Mesenchymal stem cell (in vitro differentiated cells and primary cell): ENCODE data around the gene TNFSF11.

ENCODE experiments used
- DNase-seq: peaks from one replicate; pipeline ENCODE4 v3.0.0-alpha.2; 2013
- H2AFZ ChIP-seq: one replicate; pipeline ENCODE4 v1.6.1; 2013; ENCODE audit warnings: low read depth, mild to moderate bottlenecking, control low read depth, inconsistent platforms, low read length, moderate library complexity
- H2AK5ac ChIP-seq: 2 replicates; pipeline ENCODE4 v1.6.1; 2013; ENCODE audit warnings: low read length, moderate library complexity, mild to moderate bottlenecking, inconsistent platforms; ENCODE audit not compliant: severe bottlenecking
- H2BK120ac ChIP-seq: one replicate; pipeline ENCODE4 v1.6.1; 2013; ENCODE audit warnings: low read depth, mild to moderate bottlenecking, inconsistent platforms, low read length, moderate library complexity
- H2BK12ac ChIP-seq, 2 experiments: one replicate each; pipeline ENCODE4 v1.6.1; 2013; ENCODE audit warnings: inconsistent platforms in 2 of 2, low read length in 2 of 2, mild to moderate bottlenecking in 2 of 2, moderate library complexity in 2 of 2, control low read depth in 1 of 2
- H2BK15ac ChIP-seq: one replicate; pipeline ENCODE4 v1.6.1; 2013; ENCODE audit warnings: mild to moderate bottlenecking, low read depth, inconsistent platforms; ENCODE audit not compliant: poor library complexity, severe bottlenecking
- H2BK5ac ChIP-seq: 2 replicates; pipeline ENCODE4 v1.6.1; 2013; ENCODE audit warnings: low read depth, mild to moderate bottlenecking, low read length, control low read depth, inconsistent platforms; ENCODE audit not compliant: poor library complexity, severe bottlenecking
- H3K14ac ChIP-seq, 2 experiments: one replicate each; pipeline ENCODE4 v1.6.1; 2013; ENCODE audit warnings: inconsistent platforms in 2 of 2, low read length in 2 of 2, control low read depth in 1 of 2, mild to moderate bottlenecking in 1 of 2, moderate library complexity in 1 of 2
- H3K18ac ChIP-seq, 2 experiments: one replicate each; pipeline ENCODE4 v1.6.1; 2013; ENCODE audit warnings: inconsistent platforms in 2 of 2, low read length in 2 of 2, control low read depth in 1 of 2, low read depth in 1 of 2, mild to moderate bottlenecking in 1 of 2
- H3K23ac ChIP-seq, 2 experiments: one replicate each; pipeline ENCODE4 v1.6.1; 2013; ENCODE audit warnings: inconsistent platforms in 2 of 2, low read length in 2 of 2, mild to moderate bottlenecking in 2 of 2, moderate library complexity in 2 of 2, control low read depth in 1 of 2
- H3K27ac ChIP-seq: 2 replicates; pipeline ENCODE4 v1.5.1; 2013; ENCODE audit warnings: mild to moderate bottlenecking, moderate library complexity, low read length, control low read depth, inconsistent platforms; ENCODE audit not compliant: poor library complexity, severe bottlenecking
- H3K27me3 ChIP-seq, 2 experiments: 2 replicates each; pipeline versions ENCODE4 v1.6.1 to v1.7.0; 2013; ENCODE audit warnings: low read length in 2 of 2, mild to moderate bottlenecking in 2 of 2, moderate library complexity in 2 of 2, control low read depth in 1 of 2, inconsistent platforms in 1 of 2; ENCODE audit not compliant: control insufficient read depth in 1 of 2, insufficient read depth in 1 of 2
- H3K36me3 ChIP-seq, 2 experiments: 2 replicates each; pipeline versions ENCODE4 v1.6.1 to v1.7.0; 2013; ENCODE audit warnings: low read length in 2 of 2, control low read depth in 1 of 2, inconsistent platforms in 1 of 2, low read depth in 1 of 2, mild to moderate bottlenecking in 1 of 2; ENCODE audit not compliant: insufficient read depth in 2 of 2, control insufficient read depth in 1 of 2
- H3K4ac ChIP-seq, 2 experiments: one replicate each; pipeline ENCODE4 v1.6.1; 2013; ENCODE audit warnings: inconsistent platforms in 2 of 2, low read length in 2 of 2, mild to moderate bottlenecking in 2 of 2, moderate library complexity in 2 of 2, control low read depth in 1 of 2, low read depth in 1 of 2
- H3K4me1 ChIP-seq: 2 replicates; pipeline ENCODE4 v1.6.1; 2013; ENCODE audit warnings: low read depth, low read length, control low read depth; ENCODE audit not compliant: control insufficient read depth, insufficient read depth
- H3K4me2 ChIP-seq: 2 replicates; pipeline ENCODE4 v1.6.1; 2013; ENCODE audit warnings: low read length, mild to moderate bottlenecking, inconsistent platforms; ENCODE audit not compliant: poor library complexity, severe bottlenecking
- H3K4me3 ChIP-seq, 2 experiments: 2 replicates each; pipeline versions ENCODE4 v1.5.1 to v1.7.0; 2013; ENCODE audit warnings: low read length in 2 of 2, mild to moderate bottlenecking in 2 of 2, control low read depth in 1 of 2, low read depth in 1 of 2; ENCODE audit not compliant: insufficient read depth in 1 of 2
- H3K79me1 ChIP-seq: replicated peaks from 2 replicates; pipeline ENCODE4 v1.6.1; 2013; ENCODE audit warnings: mild to moderate bottlenecking, control low read depth, low read length, inconsistent platforms; ENCODE audit not compliant: poor library complexity, severe bottlenecking
- H3K9ac ChIP-seq: 2 replicates; pipeline ENCODE4 v1.7.0; 2013; ENCODE audit warnings: mild to moderate bottlenecking, low read length, moderate library complexity
- H3K9me3 ChIP-seq: 2 replicates; pipeline ENCODE4 v1.7.0; 2013; ENCODE audit warnings: mild to moderate bottlenecking, low read length; ENCODE audit not compliant: control insufficient read depth
- H4K8ac ChIP-seq: one replicate; pipeline ENCODE4 v1.6.1; 2013; ENCODE audit warnings: inconsistent platforms, mild to moderate bottlenecking, low read length, moderate library complexity
- H4K91ac ChIP-seq: one replicate; pipeline ENCODE4 v1.6.1; 2013; ENCODE audit warnings: mild to moderate bottlenecking, low read length, inconsistent platforms
- WGBS: methylation state at CpG from one replicate; pipeline ENCODE4 v1.1.7; 2013; ENCODE audit warnings: mixed read lengths; 5-methylcytosine and 5-hydroxymethylcytosine counted together

Gene TNFSF11

DNA sequence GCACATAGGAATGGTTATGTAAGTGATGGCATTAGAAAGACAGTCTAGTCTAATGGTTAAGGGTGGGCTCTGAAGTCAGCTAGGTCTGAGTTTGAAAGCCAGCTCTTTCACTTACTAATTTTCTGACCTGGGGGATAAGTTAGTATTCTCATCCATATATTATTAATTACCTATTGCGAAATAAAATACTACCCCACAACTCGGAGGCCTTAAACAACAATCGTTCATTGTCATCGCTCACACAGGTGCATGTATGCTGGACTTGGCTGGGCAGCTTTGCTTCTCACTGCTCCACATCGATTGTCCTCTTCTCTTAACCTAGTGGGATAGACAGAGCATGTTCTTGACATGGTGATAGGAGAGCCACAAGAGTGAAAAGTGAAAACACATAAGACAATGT is 54.7 kb downstream of the TNFSF11 start:
- Histone ChIP-seq H2BK12ac (no peak overlapping the region), H2AFZ (no peak overlapping the region), H3K79me1 (no peaks in the 10 kb centered on the region), H4K8ac (no peak overlapping the region), H3K9me3 (no peaks in the 10 kb centered on the region), H3K4me1 (no peaks in the 10 kb centered on the region), H2BK120ac (no peak overlapping the region), H3K36me3 (no peaks in the 10 kb centered on the region), H3K14ac (no peak overlapping the region), H2AK5ac (no peak overlapping the region), H3K27ac (no peak overlapping the region), H2BK15ac (no peak overlapping the region), H4K91ac (no peak overlapping the region), H3K9ac (no peak overlapping the region), H3K18ac (no peak overlapping the region), H3K4me3 (no peak overlapping the region), H3K4ac (no peak overlapping the region), H3K23ac (no peak overlapping the region), H3K27me3 (peaks cover 3 to 5% of the 10 kb centered on the region in 2 experiments), H2BK5ac (no peak overlapping the region), H3K4me2 (no peak overlapping the region)
- WGBS: 98% methylated on average over 4 of the region's 5 CpGs
- no peak for DNase-seq

DNA sequence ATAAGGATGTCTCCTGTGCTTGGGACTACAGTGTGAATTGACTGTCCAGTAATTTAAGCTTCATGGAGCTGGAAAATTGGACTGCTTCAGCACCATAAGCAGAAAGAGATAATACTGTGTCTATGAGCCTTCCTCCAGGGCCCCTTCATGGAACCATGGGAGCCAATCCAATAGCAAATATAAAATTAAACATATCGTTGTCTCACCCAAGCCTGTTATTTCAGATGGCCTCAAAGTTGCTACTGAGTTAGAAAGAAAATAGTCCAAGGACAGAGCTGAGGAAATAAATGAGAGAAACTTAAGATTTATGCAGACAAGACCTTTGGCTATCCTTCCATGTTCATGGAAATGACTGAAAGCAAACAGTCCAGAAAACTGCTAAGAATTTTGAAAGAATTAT is 57.2 kb downstream of the TNFSF11 start:
- H2BK12ac ChIP-seq: no peak overlapping the region
- H3K4me1 ChIP-seq: no peaks in the 10 kb centered on the region
- H3K18ac ChIP-seq: no peak overlapping the region
- no peak overlapping the region for H2AFZ ChIP-seq
- H3K14ac ChIP-seq: no peak overlapping the region
- DNase-seq: no peak
- H3K27ac ChIP-seq: no peak overlapping the region
- 100% methylated on average over 1 of the region's 1 CpG for WGBS
- no peak overlapping the region for H2AK5ac ChIP-seq
- H3K36me3 ChIP-seq: no peaks in the 10 kb centered on the region
- H4K8ac ChIP-seq: no peak overlapping the region
- H3K4ac ChIP-seq: no peak overlapping the region
- no peak overlapping the region for H4K91ac ChIP-seq
- H2BK120ac ChIP-seq: no peak overlapping the region
- peaks cover 3 to 5% of the 10 kb centered on the region in 2 experiments for H3K27me3 ChIP-seq
- H2BK15ac ChIP-seq: no peak overlapping the region
- no peak overlapping the region for H3K4me2 ChIP-seq
- H3K9me3 ChIP-seq: no peaks in the 10 kb centered on the region
- no peak overlapping the region for H3K4me3 ChIP-seq
- no peak overlapping the region for H3K23ac ChIP-seq
- H2BK5ac ChIP-seq: no peak overlapping the region
- no peaks in the 10 kb centered on the region for H3K79me1 ChIP-seq
- H3K9ac ChIP-seq: no peak overlapping the region

DNA sequence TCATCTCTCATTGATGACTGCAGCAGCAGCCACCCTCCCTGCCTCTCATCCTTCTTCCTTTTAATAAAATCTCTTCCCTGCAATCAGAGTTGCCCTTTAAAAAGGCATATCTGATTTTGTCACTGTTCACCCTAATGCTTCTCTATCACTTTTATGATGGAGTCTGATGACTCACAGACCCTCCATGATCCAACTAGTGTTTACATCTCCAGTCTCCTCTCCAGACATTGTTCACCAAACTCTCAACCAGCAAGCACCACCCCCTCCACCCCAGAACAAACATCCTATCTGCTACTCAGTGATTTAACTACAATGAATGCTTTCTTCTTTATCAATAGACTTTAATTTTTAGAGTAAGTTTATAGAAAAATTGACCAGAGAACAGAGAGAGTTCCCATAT is 59.5 kb downstream of the TNFSF11 start:
- H4K8ac ChIP-seq: no peak overlapping the region

DNA sequence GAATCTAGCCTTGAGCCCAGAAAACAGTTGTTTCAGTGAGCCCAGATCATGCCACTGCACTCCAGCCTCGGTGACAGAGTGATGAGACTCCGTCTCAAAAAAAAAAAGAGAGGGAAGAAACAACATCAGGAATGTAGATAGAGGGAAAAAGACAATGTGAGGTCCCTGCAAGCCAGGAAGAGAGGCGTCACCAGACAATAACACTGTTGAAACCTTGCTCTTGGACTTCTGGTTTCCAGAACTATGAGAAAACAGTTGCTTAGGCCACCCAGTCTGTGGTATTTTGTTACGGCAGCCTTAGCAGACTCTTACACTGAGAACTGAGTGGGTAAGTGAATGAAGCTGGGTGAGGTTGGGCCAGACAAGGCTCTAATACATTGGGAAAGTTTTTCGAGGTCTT is 64.1 kb downstream of the TNFSF11 start:
- no peak for DNase-seq
- Histone ChIP-seq H2BK12ac (no peak overlapping the region), H3K36me3 (no peaks in the 10 kb centered on the region), H2AK5ac (no peak overlapping the region), H3K14ac (no peak overlapping the region), H4K8ac (no peak overlapping the region), H3K27me3 (no peaks in the 10 kb centered on the region), H3K4me3 (no peak overlapping the region), H2AFZ (no peak overlapping the region), H4K91ac (no peak overlapping the region), H3K18ac (no peak overlapping the region), H2BK15ac (no peak overlapping the region), H3K23ac (no peak overlapping the region), H3K9ac (no peak overlapping the region), H3K4me1 (no peaks in the 10 kb centered on the region), H3K4ac (no peak overlapping the region), H2BK5ac (no peak overlapping the region), H3K9me3 (no peaks in the 10 kb centered on the region), H2BK120ac (no peak overlapping the region), H3K4me2 (no peak overlapping the region), H3K27ac (no peak overlapping the region), H3K79me1 (no peaks in the 10 kb centered on the region)
- WGBS: 84% methylated on average over 5 of the region's 5 CpGs

More for the DNA sequence above, 59.5 kb downstream of the TNFSF11 start:
- Histone ChIP-seq H4K91ac (no peak overlapping the region), H3K4me1 (no peaks in the 10 kb centered on the region), H3K79me1 (no peaks in the 10 kb centered on the region), H2BK5ac (no peak overlapping the region), H3K4me3 (no peak overlapping the region), H3K27me3 (peaks cover 0 to 3% of the 10 kb centered on the region in 2 experiments), H3K14ac (no peak overlapping the region), H2BK15ac (no peak overlapping the region), H3K23ac (no peak overlapping the region), H3K9ac (no peak overlapping the region), H3K36me3 (no peaks in the 10 kb centered on the region), H2BK12ac (no peak overlapping the region), H3K27ac (no peak overlapping the region), H3K9me3 (no peaks in the 10 kb centered on the region), H2BK120ac (no peak overlapping the region), H3K4me2 (no peak overlapping the region), H2AFZ (no peak overlapping the region), H2AK5ac (no peak overlapping the region), H3K4ac (no peak overlapping the region), H3K18ac (no peak overlapping the region)
- peak; percentile 51 for DNase-seq
